Motor neuron (in vitro differentiated cells): ENCODE results near the gene FADS6. TPM values are rescaled to one million over a fixed set of nuclear protein-coding genes. Genes with fewer than 3 reads are reported as not detected.

Experiments used
- ATAC-seq, 8 experiments: fragments of 200-7000 bp; cut with Tn5 transposase; replicated peaks in 6 of 8; 2 replicates each; pipeline ENCODE4 v1.8.0; 2021; ENCODE audit warnings: mild to moderate bottlenecking in 8 of 8, moderate library complexity in 8 of 8
- H3K27ac ChIP-seq, 2 donors: fragments of 250-450 bp; sonication (Bioruptor Pico); 2 replicates each; pipeline ENCODE4 v1.9.0; 2021; ENCODE audit warnings: antibody characterized with exemption in 2 of 2, mild to moderate bottlenecking in 2 of 2, moderate library complexity in 1 of 2
- H3K4me1 ChIP-seq, 2 donors: fragments of 250-450 bp; sonication (Bioruptor Pico); replicated peaks in 1 of 2; 2 replicates each; pipeline ENCODE4 v1.6.1; 2021; ENCODE audit warnings: antibody characterized with exemption in 2 of 2, mild to moderate bottlenecking in 2 of 2, moderate library complexity in 1 of 2
- H3K4me3 ChIP-seq, 5 donors: fragments of 250-450 bp; sonication (Bioruptor Pico); 2 replicates each; pipeline ENCODE4 v1.9.0; 2021; ENCODE audit warnings: antibody characterized with exemption in 5 of 5, mild to moderate bottlenecking in 5 of 5, moderate library complexity in 4 of 5
- WGBS, 10 experiments: fragments of 450-650 bp; shearing (Covaris generic); methylation state at CpG; one replicate each; pipeline ENCODE4 v1.0.0; 2022; 5-methylcytosine and 5-hydroxymethylcytosine counted together
- in situ Hi-C, 9 experiments: fragments of 400-800 bp; cut with MboI; loops; one replicate each; pipeline ENCODE4 v1.15.0; 2021; ENCODE audit warnings: low sequenced_read_pairs in 9 of 9, low pct_unique_long_range_greater_than_20kb in 2 of 9; ENCODE audit not compliant: unreplicated experiment in 9 of 9
- total RNA-seq, 8 experiments: library from RNA; unstranded; fragments of 300-600 nt; gene quantifications; 2 replicates each; pipeline versions ENCODE4 v1.2.3 to v1.2.4, GENCODE V29; 2022

FADS6 gene
- total RNA-seq, 8 experiments from 2014 or later, result 0.11 to 0.85 (median 0.25) TPM; not detected in 2

DNA sequence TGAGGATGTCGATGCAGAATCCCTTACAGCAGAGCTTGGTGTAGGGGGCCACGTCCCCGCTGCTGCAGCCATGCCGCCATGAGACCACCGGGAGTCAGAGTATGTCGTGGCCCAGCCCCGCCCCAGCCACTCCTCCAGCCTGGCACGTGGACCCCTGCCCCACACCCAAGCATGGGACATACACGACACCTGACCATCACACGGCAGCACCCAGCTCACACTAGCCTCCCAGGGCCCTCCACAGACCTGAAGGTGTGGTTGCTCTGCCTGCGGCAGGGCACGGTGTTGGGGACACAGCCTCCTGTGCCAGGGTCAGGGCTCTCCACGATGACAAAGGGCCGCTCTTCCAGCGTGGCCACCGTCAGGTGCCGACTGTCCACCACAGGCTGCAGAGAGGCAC lies 43.1 kb downstream of the FADS6 start:
- no peak overlapping the region for H3K4me3 ChIP-seq
- H3K27ac ChIP-seq, result no peak overlapping the region
- peaks cover 5 to 14% of the 10 kb centered on the region in 2 donors for H3K4me1 ChIP-seq
- 90% methylated on average over 2 of the region's 17 CpGs; no CpG with 5 or more reads in 9 of the 10 experiments for WGBS, 10 experiments
- in situ Hi-C loops, result loop anchor here in 1 of 9 experiments (25.0 kb wide), 1 partner anchor 88 kb away; no protein-coding TSS in a partner anchor
- ATAC-seq, result no peak

DNA sequence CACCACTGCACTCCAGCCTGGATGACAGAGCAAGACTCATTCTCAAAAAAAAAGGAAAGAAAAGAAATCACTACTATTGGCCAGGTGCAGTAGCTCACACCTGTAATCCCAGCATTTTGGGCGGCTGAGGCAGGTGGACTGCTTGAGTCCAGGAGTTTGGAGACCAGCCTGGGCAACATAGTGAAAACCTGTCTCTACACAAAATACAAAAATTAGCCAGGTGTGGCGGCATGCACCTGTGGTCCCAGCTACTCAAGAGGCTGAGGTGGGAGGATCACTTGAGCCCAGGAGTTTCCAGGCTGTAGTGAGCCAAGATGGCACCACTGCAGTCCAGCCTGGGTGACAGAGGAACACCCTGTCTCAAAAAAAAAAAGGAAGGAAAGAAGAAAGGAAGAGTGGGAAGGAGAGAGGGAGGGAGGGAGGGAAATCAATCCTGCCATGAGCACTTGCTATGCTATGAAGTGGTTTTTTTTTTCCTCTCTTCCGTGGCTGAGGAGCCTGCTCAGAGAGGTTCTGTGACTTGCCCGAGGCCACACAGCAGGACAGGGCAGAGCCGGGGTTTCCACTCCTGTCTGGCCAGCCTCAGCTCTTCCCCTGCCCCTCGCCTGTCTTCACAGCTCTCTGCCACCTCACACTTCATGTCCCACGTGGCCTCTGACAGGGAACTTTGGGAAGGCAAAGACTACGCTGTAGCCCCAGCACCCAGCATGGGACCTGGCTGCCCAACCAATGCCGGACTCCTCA lies 44.6 kb downstream of the FADS6 start:
- H3K27ac ChIP-seq, result no peak overlapping the region
- ATAC-seq, result no peak

DNA sequence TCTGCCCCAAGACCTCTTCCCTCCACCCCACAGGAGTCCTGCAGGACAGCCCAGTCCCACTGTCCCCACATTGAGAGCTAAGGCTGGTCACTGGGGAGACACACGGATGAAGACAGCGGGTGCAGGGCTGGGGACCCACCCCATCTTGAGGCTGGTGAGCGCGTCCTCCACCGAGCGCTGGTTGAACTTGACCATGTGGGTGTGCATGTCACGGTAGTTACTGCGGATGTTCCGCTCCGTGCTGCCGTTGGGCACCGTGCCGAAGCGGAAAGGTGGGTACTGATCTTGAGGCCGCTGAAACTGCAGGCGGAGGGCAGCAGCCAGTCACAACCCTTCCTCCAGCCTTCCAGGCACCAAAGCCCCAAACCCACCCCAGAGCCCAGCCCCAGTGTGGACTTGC lies 46.8 kb downstream of the FADS6 start:
- Histone ChIP-seq H3K27ac (no peak overlapping the region), H3K4me1 (peaks cover 5 to 9% of the 10 kb centered on the region in 2 donors), H3K4me3 (no peak overlapping the region)
- in situ Hi-C loops, result no loop called here
- WGBS, 10 experiments, result 75 to 100% (median 90%) methylated on average over 1 to 9 of the region's 16 CpGs; no CpG with 5 or more reads in 7 of the 10 experiments
- ATAC-seq, result no peak

More for the DNA sequence above, 44.6 kb downstream of the FADS6 start:
- peaks cover 5 to 14% of the 10 kb centered on the region in 2 donors for H3K4me1 ChIP-seq
- in situ Hi-C loops, result no loop called here
- no peak overlapping the region for H3K4me3 ChIP-seq
- WGBS, 10 experiments, result 38 to 50% (median 48%) methylated on average over 1 to 2 of the region's 9 CpGs; no CpG with 5 or more reads in 6 of the 10 experiments

DNA sequence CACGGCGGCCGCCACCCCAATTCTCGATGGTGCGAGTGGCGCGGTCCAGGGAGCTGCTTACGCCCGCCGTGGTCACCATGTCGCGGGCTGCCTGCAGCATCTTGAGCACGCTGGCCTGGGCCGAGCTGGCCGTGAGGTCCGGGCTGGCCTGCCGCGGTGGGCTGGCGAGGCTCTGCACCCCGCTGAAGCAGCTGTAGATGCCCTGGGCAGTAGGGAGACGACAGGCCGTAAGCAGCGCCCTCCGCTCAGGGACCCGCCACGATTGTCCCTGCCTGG lies 50.1 kb downstream of the FADS6 start:
- in situ Hi-C loops, result no loop called here
- 0 to 80% methylated on average over 1 of the region's 26 CpGs; no CpG with 5 or more reads in 8 of the 10 experiments for WGBS, 10 experiments
- Histone ChIP-seq H3K27ac (no peak overlapping the region), H3K4me1 (peaks cover 32 to 35% of the 10 kb centered on the region in 2 donors), H3K4me3 (peak overlapping the region in 1 of 5 donors; percentile 28)
- peak in 4 of 8 experiments; percentile 3 to 12 (median 10) for ATAC-seq

DNA sequence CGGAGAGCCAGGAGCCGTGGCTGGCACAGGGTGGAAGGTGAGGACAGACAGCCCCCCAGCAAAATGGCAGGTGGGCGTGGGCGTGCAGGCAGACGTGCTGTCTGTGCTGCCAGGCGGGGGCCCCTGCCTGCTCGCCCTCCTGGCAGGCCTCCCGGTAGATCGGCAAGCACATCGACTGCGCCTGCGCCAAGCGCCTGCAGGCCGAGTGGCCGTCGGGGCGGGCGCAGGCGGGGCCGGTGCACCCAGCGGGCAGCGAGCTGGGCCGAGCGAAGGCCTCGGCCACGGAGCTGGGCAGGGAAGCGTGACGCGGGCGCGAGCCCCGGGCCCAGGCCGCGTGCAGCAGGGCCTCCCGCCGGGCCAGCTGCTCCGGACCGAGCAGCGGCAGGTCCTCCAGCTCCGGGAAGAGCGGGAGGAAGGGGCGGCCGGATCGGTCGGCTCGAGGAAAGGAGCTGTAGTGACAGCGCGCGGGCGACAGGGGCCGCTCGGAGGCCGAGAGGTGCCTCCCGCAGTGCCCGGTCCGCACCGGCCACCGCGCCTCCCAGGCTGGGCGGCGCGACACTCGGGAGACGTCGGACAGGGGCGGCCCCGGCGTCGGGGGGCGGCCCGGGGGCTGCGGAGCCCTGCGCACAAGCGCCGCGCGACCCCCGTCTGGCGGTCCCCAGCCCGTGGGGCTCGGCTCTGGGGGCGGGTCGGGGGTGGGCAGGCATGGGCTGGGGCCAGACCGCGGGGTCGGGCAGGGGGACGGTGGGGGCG lies 50.7 kb downstream of the FADS6 start:
- in situ Hi-C loops, result no loop called here
- peaks cover 37 to 40% of the 10 kb centered on the region in 2 donors for H3K4me1 ChIP-seq
- H3K27ac ChIP-seq, result no peak overlapping the region
- H3K4me3 ChIP-seq, result peak overlapping the region; percentile 10 to 28 (median 25)
- 0 to 33% (median 8%) methylated on average over 1 to 8 of the region's 88 CpGs; no CpG with 5 or more reads in 7 of the 10 experiments for WGBS, 10 experiments
- peak; percentile 60 to 92 (median 74) for ATAC-seq

DNA sequence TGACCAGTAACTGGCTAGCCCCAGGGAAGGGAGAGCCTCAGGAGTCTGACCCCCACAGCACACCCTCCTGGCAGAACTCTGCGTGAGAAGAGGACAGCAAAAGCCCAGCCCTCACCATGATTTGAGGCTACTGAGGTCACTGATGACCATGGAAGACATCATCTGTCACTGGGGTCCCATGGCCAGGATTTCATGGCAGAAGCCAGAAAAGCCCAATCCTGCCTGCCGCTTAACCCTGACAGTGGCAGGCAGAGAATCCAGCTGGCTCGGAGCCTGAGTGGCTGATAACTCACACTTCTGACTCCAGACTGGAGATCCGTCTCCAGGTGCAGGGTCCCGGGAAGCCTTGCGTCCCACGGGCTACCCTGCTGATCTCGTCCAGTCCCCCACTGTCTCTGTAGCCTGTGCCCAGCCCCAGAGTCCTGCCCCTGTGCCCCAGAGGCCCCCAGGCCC lies 51.3 kb downstream of the FADS6 start:
- no peak overlapping the region for H3K4me3 ChIP-seq
- WGBS, 10 experiments, result 20 to 43% methylated on average over 1 of the region's 8 CpGs; no CpG with 5 or more reads in 8 of the 10 experiments
- in situ Hi-C loops, result no loop called here
- H3K4me1 ChIP-seq, result peaks cover 42 to 45% of the 10 kb centered on the region in 2 donors
- H3K27ac ChIP-seq, result peak overlapping the region in 1 of 2 donors; percentile 6
- peak in 7 of 8 experiments; percentile 2 to 24 (median 5) for ATAC-seq

DNA sequence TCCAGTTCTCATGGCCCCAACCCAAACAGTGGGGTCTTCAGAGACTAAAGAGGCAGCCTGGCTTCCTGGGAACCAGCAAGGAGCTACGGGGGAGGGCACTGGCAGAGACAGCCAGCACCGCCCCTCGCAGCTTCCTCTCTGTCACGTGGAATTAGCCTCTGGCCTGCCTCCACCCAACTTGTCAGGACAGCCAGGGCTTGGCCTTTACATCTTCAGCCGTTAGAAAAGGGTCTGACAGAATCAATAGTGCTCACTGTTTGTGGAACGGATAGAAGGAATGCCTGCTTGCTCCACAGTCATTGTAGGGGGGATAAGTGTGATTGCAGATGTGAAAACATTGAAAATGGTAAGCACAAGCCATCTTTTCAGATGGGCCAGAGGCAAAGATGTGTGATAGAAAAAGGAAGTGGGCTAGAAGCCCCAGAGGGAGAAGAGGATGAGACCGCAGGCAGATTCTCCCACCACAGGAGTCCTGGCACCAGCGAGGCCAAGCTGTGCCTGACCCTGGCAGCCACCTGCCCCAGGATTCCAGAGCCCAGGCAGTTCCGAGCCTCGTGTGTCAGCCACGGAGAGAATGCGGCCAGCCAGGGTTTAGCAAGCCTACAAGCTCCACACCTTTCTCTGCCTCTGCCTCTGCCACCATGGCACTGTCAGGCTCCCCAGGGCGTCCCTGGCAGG lies 52.3 kb downstream of the FADS6 start:
- WGBS, 10 experiments, result 0 to 80% (median 30%) methylated on average over 1 to 9 of the region's 13 CpGs; no CpG with 5 or more reads in 3 of the 10 experiments
- Histone ChIP-seq H3K4me1 (peaks cover 42 to 45% of the 10 kb centered on the region in 2 donors), H3K27ac (peak overlapping the region in 1 of 2 donors; percentile 11), H3K4me3 (no peak overlapping the region)
- in situ Hi-C loops, result no loop called here
- ATAC-seq, result peak; percentile 10 to 71 (median 44)

DNA sequence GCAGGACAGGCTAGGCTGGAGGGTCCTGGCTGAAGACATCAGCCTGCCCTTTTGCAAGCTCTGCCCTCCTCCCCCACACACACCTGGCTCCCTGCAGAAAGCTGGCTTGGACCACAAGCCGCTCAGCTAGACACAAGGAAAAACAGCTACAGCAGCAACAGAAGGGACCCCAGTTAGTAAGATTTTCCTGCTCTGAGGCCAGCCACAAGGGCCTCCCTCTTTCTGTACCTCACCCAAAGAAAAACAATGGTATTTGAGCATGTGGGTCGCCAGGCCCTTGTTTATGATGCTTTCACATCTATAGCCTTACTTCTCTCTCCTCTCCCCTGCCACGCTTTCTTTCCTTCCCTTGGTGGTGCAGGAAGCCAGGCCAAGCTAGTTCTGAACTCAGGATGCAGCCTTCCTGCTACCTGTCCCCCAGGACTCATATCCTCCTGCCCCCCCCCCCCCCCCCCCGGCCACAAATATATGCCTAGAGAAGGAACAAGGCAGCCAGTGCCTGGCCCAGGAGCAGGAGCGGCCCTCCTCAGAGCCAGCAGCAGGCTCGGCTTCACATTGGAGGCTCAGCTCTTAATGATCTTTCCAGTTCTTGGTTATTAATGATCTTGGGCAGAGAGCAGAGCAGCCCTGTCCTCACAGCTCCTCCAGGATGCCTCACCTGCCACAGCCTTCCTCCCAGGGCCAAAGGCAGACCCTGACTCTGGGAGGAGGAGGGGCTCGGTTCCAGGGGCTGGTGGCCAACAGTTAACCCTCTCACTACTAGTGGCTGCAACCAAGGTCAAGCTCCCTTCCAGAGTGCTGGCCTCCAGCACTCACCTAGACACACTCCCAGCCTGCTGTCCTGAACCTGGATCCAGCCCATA lies 53.2 kb downstream of the FADS6 start:
- ATAC-seq, result peak in 3 of 8 experiments; percentile 2 to 7 (median 3)
- peak overlapping the region in 1 of 2 donors; percentile 52 for H3K27ac ChIP-seq

DNA sequence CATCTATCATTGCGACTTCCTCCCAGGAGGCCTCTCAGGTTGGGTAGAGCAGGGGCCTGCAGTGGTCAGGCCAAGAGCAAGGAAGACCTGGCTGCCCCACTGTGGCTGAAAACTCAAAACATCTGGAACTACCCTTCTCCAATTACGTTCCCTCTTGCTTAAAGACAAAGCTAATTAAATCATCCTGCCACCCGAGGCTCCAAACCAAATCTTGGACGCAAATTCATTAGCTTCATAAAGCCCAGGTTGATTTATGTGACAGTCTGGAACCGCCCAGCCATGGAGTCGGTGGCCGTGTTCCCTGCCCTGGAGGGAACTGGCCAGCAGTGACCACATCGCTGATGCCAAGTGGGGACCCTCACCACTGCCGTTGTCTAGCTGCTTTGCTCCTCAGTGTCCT lies 55.2 kb downstream of the FADS6 start:
- Histone ChIP-seq H3K4me1 (peaks cover 68% of the 10 kb centered on the region in 2 donors), H3K4me3 (no peak overlapping the region), H3K27ac (no peak overlapping the region)
- ATAC-seq, result peak in 1 of 8 experiments; percentile 21
- 7 to 67% (median 34%) methylated on average over 1 to 7 of the region's 9 CpGs; no CpG with 5 or more reads in 2 of the 10 experiments for WGBS, 10 experiments
- in situ Hi-C loops, result no loop called here

More for the DNA sequence above, 53.2 kb downstream of the FADS6 start:
- H3K4me1 ChIP-seq, result peaks cover 48% of the 10 kb centered on the region in 2 donors
- in situ Hi-C loops, result no loop called here
- no peak overlapping the region for H3K4me3 ChIP-seq
- 0 to 88% (median 47%) methylated on average over 1 to 4 of the region's 7 CpGs; no CpG with 5 or more reads in 5 of the 10 experiments for WGBS, 10 experiments

DNA sequence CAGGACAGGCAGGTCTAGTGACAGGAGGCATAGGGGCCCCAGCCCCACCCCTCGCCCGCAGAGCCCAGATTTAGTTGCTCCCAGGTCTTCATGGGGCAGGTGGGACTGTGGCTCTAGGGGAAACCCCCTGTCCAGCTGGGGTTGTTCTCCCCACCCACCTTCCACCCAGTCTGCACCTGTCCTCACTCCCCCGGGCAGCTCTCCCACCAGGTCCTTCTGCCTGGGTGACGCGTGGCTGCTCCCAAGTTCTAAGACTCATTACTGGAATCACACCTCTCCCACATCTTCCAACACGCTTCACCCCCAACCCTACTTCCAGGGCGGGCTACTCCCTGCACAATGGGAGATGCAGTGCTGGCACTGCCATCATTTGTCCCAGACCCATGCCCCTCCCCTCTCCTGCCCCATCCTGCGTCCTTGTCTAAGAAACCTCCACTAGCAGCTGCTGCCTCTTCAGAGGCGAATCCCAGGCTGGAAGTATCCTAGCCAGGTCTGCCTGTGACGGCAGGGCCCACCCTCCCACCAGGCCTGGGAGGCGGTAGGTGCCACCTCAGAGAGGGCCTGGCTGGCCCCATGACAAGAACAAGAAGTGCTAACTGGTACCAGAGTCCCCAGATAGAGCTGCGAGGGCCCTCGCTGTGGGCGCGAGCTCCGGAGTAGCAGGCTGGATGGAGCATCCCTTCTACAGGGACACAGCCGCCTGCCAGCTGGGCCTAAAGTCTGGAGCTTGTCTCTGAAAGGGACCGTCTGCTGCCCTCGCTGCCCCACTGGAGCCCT lies 56.6 kb downstream of the FADS6 start:
- 33 to 100% (median 93%) methylated on average over 1 to 3 of the region's 19 CpGs; no CpG with 5 or more reads in 7 of the 10 experiments for WGBS, 10 experiments
- in situ Hi-C loops, result no loop called here
- H3K4me1 ChIP-seq, result peaks cover 73 to 80% of the 10 kb centered on the region in 2 donors
- ATAC-seq, result no peak
- no peak overlapping the region for H3K27ac ChIP-seq
- H3K4me3 ChIP-seq, result no peak overlapping the region

DNA sequence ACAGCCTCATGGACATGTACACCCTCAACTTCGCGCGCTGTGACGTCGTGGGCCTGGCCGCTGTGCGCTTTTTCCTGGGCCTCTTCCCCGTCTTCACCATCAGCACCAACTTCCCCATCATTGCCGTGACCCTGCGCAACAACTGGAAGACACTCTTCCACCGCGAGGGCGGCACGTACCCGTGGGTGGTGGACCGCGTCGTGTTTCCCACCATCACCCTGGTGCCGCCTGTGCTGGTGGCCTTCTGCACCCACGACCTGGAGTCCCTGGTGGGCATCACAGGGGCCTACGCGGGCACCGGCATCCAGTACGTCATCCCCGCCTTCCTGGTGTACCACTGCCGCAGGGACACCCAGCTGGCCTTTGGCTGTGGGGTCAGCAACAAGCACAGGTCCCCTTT lies 57.2 kb downstream of the FADS6 start:
- H3K27ac ChIP-seq, result no peak overlapping the region
- in situ Hi-C loops, result no loop called here
- no peak overlapping the region for H3K4me3 ChIP-seq
- peaks cover 73 to 78% of the 10 kb centered on the region in 2 donors for H3K4me1 ChIP-seq
- WGBS, 10 experiments, result 80 to 100% (median 99%) methylated on average over 1 to 14 of the region's 26 CpGs; no CpG with 5 or more reads in 5 of the 10 experiments
- ATAC-seq, result no peak
